HCT116 (cell line): ENCODE measurements around the gene AMPD3. TPM values are rescaled to one million over a fixed set of nuclear protein-coding genes. Genes with fewer than 3 reads are reported as not detected.

Source experiments
- ATAC-seq: fragments of 200-7000 bp; cut with Tn5 transposase; 2 replicates; pipeline ENCODE4 v1.9.1; 2020; ENCODE audit warnings: mild to moderate bottlenecking, moderate library complexity
- BruUV-seq: library from RNA; stranded (reverse); fragments of 400-500 nt; replicated peaks from 2 replicates; lab custom pipeline; 2021; lab: Mats Ljungman, UMichigan
- CTCF ChIA-PET: fragments of 300-600 bp; sonication (Branson Sonifier 250); formaldehyde crosslinking; loops from one replicate; lab custom pipeline; 2021; ENCODE audit warnings: antibody characterized with exemption; lab: Charles Lee
- POLR2A ChIA-PET: fragments of 300-600, 350-600 bp; sonication (Branson Sonifier 250); formaldehyde crosslinking; loops from one replicate; lab custom pipeline; 2021; ENCODE audit warnings: antibody characterized with exemption; lab: Charles Lee
- RAD21 ChIA-PET, 2 experiments: fragments of 300-600 bp; sonication (Branson Sonifier 250); formaldehyde crosslinking; loops; one replicate each; lab custom pipeline; 2023; ENCODE audit warnings: low total read pairs in 2 of 2; ENCODE audit not compliant: uncharacterized antibody in 2 of 2, unreplicated experiment in 2 of 2, low non-redundant PET in 1 of 2; lab: Charles Lee
- DNase-seq: peaks from one replicate; pipeline ENCODE4 v3.0.0-alpha.2; 2010; ENCODE audit warnings: low read depth, low spot score
- H2AFZ ChIP-seq: fragments of 200-600 bp; shearing (Covaris generic), sonication (generic); 2 replicates; pipeline ENCODE4 v1.6.1; 2017; ENCODE audit warnings: low read depth, mixed run types, mixed read lengths, antibody characterized with exemption, low read length; ENCODE audit not compliant: poor library complexity, severe bottlenecking
- H3K27ac ChIP-seq: 2 replicates; pipeline ENCODE4 v1.5.1; 2012; ENCODE audit warnings: low read depth, low read length
- H3K27me3 ChIP-seq: fragments of 200-600 bp; sonication (generic); 2 replicates; pipeline ENCODE4 v1.6.1; 2016; ENCODE audit warnings: mixed run types, low read length, mixed read lengths; ENCODE audit not compliant: insufficient read depth
- H3K36me3 ChIP-seq, 2 experiments: fragments of 200-500 bp in 1 of 2; fragments of 200-600 bp in 1 of 2; sonication (Bioruptor generic) in 1 of 2; sonication (generic) in 1 of 2; 2 replicates each; pipeline versions ENCODE4 v1.5.1 to v1.6.1; 2014 to 2016; ENCODE audit warnings: low read length in 2 of 2, inconsistent platforms in 1 of 2, mixed read lengths in 1 of 2, mixed run types in 1 of 2; ENCODE audit not compliant: insufficient read depth in 2 of 2, control insufficient read depth in 1 of 2
- H3K4me1 ChIP-seq, 2 experiments: fragments of 200-600 bp in 1 of 2; sonication (generic) in 1 of 2; 2 replicates each; pipeline versions ENCODE4 v1.5.1 to v1.6.1; 2012 to 2017; ENCODE audit warnings: low read length in 2 of 2, inconsistent platforms in 1 of 2, mild to moderate bottlenecking in 1 of 2, mixed read lengths in 1 of 2, mixed run types in 1 of 2, moderate library complexity in 1 of 2; ENCODE audit not compliant: insufficient read depth in 2 of 2, control insufficient read depth in 1 of 2
- H3K4me2 ChIP-seq: fragments of 200-600 bp; sonication (generic); 2 replicates; pipeline ENCODE4 v1.6.1; 2017; ENCODE audit warnings: mixed run types, low read length, mixed read lengths
- H3K4me3 ChIP-seq, 2 experiments: fragments of 200-600 bp in 1 of 2; sonication (generic) in 1 of 2; replicated peaks in 1 of 2; 2 replicates each; pipeline ENCODE4 v1.5.1; 2011 to 2016; ENCODE audit warnings: low read length in 2 of 2, control low read depth in 1 of 2, low read depth in 1 of 2, mild to moderate bottlenecking in 1 of 2, mixed read lengths in 1 of 2, mixed run types in 1 of 2
- H3K79me2 ChIP-seq: fragments of 200-600 bp; sonication (generic); 2 replicates; pipeline ENCODE4 v1.6.1; 2017; ENCODE audit warnings: mild to moderate bottlenecking, mixed run types, low read length, moderate library complexity, mixed read lengths; ENCODE audit not compliant: insufficient read depth
- H3K9ac ChIP-seq: fragments of 200-600 bp; sonication (generic); 2 replicates; pipeline ENCODE4 v1.6.1; 2016; ENCODE audit warnings: low read length, mixed read lengths
- H3K9me2 ChIP-seq: fragments of 200-600 bp; sonication (generic), shearing (Covaris generic); 2 replicates; pipeline ENCODE4 v1.6.1; 2017; ENCODE audit warnings: mixed run types, mild to moderate bottlenecking, moderate library complexity; ENCODE audit not compliant: insufficient read depth
- H3K9me3 ChIP-seq, 2 experiments: fragments of 200-500 bp in 1 of 2; fragments of 200-600 bp in 1 of 2; sonication (Bioruptor generic) in 1 of 2; sonication (generic) in 1 of 2; 2 replicates each; pipeline ENCODE4 v1.6.1; 2014 to 2017; ENCODE audit warnings: low read length in 2 of 2, mixed read lengths in 2 of 2, inconsistent platforms in 1 of 2, low read depth in 1 of 2, mild to moderate bottlenecking in 1 of 2, mixed run types in 1 of 2, moderate library complexity in 1 of 2; ENCODE audit not compliant: control insufficient read depth in 1 of 2, insufficient read depth in 1 of 2
- H4K20me1 ChIP-seq: fragments of 200-600 bp; sonication (generic), shearing (Covaris generic); 2 replicates; pipeline ENCODE4 v1.6.1; 2017; ENCODE audit warnings: mixed run types, mild to moderate bottlenecking, moderate library complexity; ENCODE audit not compliant: insufficient read depth
- CBX3 ChIP-seq: IDR thresholded peaks from 2 replicates; pipeline ENCODE4 v1.6.1; 2012; ENCODE audit warnings: low read depth
- CEBPB ChIP-seq: IDR thresholded peaks from 2 replicates; pipeline ENCODE4 v1.6.1; 2012; ENCODE audit warnings: low read depth
- EGR1 ChIP-seq: IDR thresholded peaks from 2 replicates; pipeline ENCODE4 v1.6.1; 2012; ENCODE audit warnings: low read depth
- ELF1 ChIP-seq: IDR thresholded peaks from 2 replicates; pipeline ENCODE4 v1.6.1; 2012; ENCODE audit warnings: low read depth, borderline replicate concordance
- EZH2 ChIP-seq: fragments of 200-600 bp; sonication (generic); IDR thresholded peaks from 2 replicates; pipeline ENCODE4 v1.6.1; 2017; ENCODE audit warnings: antibody characterized with exemption, mixed run types
- EZH2phosphoT487 ChIP-seq: fragments of 200-600 bp; IDR thresholded peaks from 2 replicates; pipeline ENCODE4 v1.6.1; 2018; ENCODE audit warnings: antibody characterized with exemption, borderline replicate concordance
- FOSL1 ChIP-seq: IDR thresholded peaks from 2 replicates; pipeline ENCODE4 v1.6.1; 2012; ENCODE audit warnings: low read depth
- POLR2A ChIP-seq: IDR thresholded peaks from 2 replicates; pipeline ENCODE4 v1.7.0; 2011; ENCODE audit warnings: borderline replicate concordance; ENCODE audit not compliant: insufficient read depth, insufficient read length; ENCODE audit errors: extremely low read depth
- POLR2AphosphoS5 ChIP-seq: IDR thresholded peaks from 2 replicates; pipeline ENCODE4 v1.6.1; 2011; ENCODE audit warnings: mild to moderate bottlenecking, low read depth, low read length, moderate library complexity
- RAD21 ChIP-seq: IDR thresholded peaks from 2 replicates; pipeline ENCODE4 v1.6.1; 2012; ENCODE audit warnings: low read depth, mild to moderate bottlenecking
- SIN3A ChIP-seq: IDR thresholded peaks from 2 replicates; pipeline ENCODE4 v1.6.1; 2012; ENCODE audit warnings: low read depth
- SP1 ChIP-seq: IDR thresholded peaks from 2 replicates; pipeline ENCODE4 v1.6.1; 2012; ENCODE audit warnings: low read depth
- SRF ChIP-seq: IDR thresholded peaks from 2 replicates; pipeline ENCODE4 v1.6.1; 2012; ENCODE audit warnings: low read depth
- intact Hi-C: fragments of 100-400 bp; cut with micrococcal nuclease; formaldehyde crosslinking; loops from 2 replicates; pipeline ENCODE4 v1.10.0; 2022
- total RNA-seq: library from RNA; stranded (reverse); gene quantifications from one replicate; pipeline ENCODE4 v1.2.1, GENCODE V29; 2021; ENCODE audit not compliant: unreplicated experiment
- TF ChIP-seq, protein P1 (sequence below): IDR thresholded peaks from 2 replicates; pipeline ENCODE4 v1.6.1; 2011; ENCODE audit warnings: mild to moderate bottlenecking, low read length, moderate library complexity; ENCODE audit not compliant: insufficient replicate concordance; ENCODE audit errors: extremely low read depth
- TF ChIP-seq, protein P2 (sequence below): IDR thresholded peaks from 2 replicates; pipeline ENCODE4 v1.6.1; 2012

The AMPD3 gene
- total RNA-seq, 1 experiment from 2014 or later, result 25.9 TPM

DNA sequence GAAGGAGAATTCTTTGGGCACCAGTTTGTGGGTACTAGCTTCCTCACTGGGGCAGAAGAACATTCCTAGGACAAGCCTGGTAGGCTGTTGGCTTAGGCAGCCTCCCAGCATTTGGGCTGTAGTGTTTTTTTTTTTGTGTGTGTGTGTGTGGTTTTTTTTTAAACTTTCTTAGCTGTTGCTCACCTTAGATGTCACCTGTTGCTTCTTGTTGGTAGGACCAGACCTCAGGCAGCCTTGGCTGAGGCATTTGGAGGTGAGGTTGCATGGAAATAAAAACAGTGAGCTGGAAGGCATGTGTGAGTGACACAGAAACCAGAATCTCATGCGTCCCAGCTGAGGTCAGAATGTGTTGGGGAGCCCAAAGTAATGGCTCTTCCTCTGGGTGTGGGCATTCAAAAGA, 21.3 kb downstream of the AMPD3 start:
- H3K27ac ChIP-seq, result no peak overlapping the region
- H3K4me1 ChIP-seq, result no peaks in the 10 kb centered on the region
- H3K4me2 ChIP-seq, result no peak overlapping the region
- H3K9me3 ChIP-seq, result no peaks in the 10 kb centered on the region
- DNase-seq, result no peak
- POLR2A ChIA-PET, result interaction anchor here (1.2 kb wide), 1 partner anchor 12 kb away, joined by 3 read pairs; no protein-coding TSS in a partner anchor
- H3K4me3 ChIP-seq, result no peak overlapping the region
- CTCF ChIA-PET, result no interaction called here
- intact Hi-C loops, result no loop called here
- BruUV-seq, result no TSS peak
- H3K9ac ChIP-seq, result no peak overlapping the region
- H2AFZ ChIP-seq, result no peak overlapping the region
- peaks cover 5% of the 10 kb centered on the region for H3K79me2 ChIP-seq
- H3K9me2 ChIP-seq, result no peaks in the 10 kb centered on the region
- no peak for ATAC-seq
- RAD21 ChIA-PET, result no interaction called here
- peaks cover 0 to 16% of the 10 kb centered on the region in 2 experiments; a peak in 2 of 4 replicates for H3K36me3 ChIP-seq
- no peak for TF ChIP-seq EZH2
- TF ChIP-seq SIN3A, result no peak
- TF ChIP-seq, protein P1, sequence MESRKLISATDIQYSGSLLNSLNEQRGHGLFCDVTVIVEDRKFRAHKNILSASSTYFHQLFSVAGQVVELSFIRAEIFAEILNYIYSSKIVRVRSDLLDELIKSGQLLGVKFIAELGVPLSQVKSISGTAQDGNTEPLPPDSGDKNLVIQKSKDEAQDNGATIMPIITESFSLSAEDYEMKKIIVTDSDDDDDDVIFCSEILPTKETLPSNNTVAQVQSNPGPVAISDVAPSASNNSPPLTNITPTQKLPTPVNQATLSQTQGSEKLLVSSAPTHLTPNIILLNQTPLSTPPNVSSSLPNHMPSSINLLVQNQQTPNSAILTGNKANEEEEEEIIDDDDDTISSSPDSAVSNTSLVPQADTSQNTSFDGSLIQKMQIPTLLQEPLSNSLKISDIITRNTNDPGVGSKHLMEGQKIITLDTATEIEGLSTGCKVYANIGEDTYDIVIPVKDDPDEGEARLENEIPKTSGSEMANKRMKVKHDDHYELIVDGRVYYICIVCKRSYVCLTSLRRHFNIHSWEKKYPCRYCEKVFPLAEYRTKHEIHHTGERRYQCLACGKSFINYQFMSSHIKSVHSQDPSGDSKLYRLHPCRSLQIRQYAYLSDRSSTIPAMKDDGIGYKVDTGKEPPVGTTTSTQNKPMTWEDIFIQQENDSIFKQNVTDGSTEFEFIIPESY, result no peak
- TF ChIP-seq EGR1, result no peak
- TF ChIP-seq CEBPB, result no peak
- TF ChIP-seq POLR2A, result no peak
- TF ChIP-seq POLR2AphosphoS5, result no peak
- no peak for TF ChIP-seq RAD21
- TF ChIP-seq SP1, result no peak
- no peak for TF ChIP-seq CBX3
- no peak for TF ChIP-seq ELF1
- TF ChIP-seq SRF, result no peak
- TF ChIP-seq FOSL1, result no peak
- TF ChIP-seq, protein P2, sequence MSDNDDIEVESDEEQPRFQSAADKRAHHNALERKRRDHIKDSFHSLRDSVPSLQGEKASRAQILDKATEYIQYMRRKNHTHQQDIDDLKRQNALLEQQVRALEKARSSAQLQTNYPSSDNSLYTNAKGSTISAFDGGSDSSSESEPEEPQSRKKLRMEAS, result no peak
- TF ChIP-seq EZH2phosphoT487, result no peak
- TF ChIP-seq, all 23 proteins: peak for 0
- Histone ChIP-seq H3K27me3 (no peaks in the 10 kb centered on the region), H4K20me1 (no peaks in the 10 kb centered on the region)
